Uterus (tissue), 4 donors: Measurements from ENCODE around the gene YLPM1. TPM values are rescaled to one million over a fixed set of nuclear protein-coding genes. Genes with fewer than 3 reads are reported as not detected.
"Not testable (repeated sequence)": the region's sequence is repeated elsewhere in the genome, so short reads cannot be mapped to it uniquely, and the experiment has no call there.

ENCODE experiments used
- DNase-seq, 2 donors: peaks; one replicate each; pipeline ENCODE4 v3.0.0-alpha.2; 2019 to 2020
- H3K27ac ChIP-seq, 2 donors: fragments of 200-600 bp; sonication (generic); 1 replicate in 1 of 2; 2 replicates in 1 of 2; pipeline ENCODE4 v1.5.1; 2016 to 2018
- H3K27me3 ChIP-seq, 2 donors: fragments of 200-600 bp; sonication (generic); one replicate each; pipeline ENCODE4 v1.5.1; 2018 to 2019; ENCODE audit warnings: control low read depth in 1 of 2
- H3K36me3 ChIP-seq, 2 donors: fragments of 200-600 bp; sonication (generic); one replicate each; pipeline ENCODE4 v1.5.1; 2019; ENCODE audit warnings: control low read depth in 1 of 2
- H3K4me1 ChIP-seq, 2 donors: fragments of 200-600 bp; sonication (generic); one replicate each; pipeline ENCODE4 v1.5.1; 2018 to 2019; ENCODE audit warnings: control low read depth in 1 of 2
- H3K4me3 ChIP-seq, 2 donors: fragments of 200-600 bp; sonication (generic); 1 replicate in 1 of 2; 2 replicates in 1 of 2; pipeline ENCODE4 v1.5.1; 2018 to 2019; ENCODE audit warnings: mild to moderate bottlenecking in 1 of 2
- H3K9me3 ChIP-seq, 2 donors: fragments of 200-600 bp; sonication (generic); one replicate each; pipeline ENCODE4 v1.5.1; 2019; ENCODE audit warnings: control low read depth in 1 of 2
- CTCF ChIP-seq, 4 experiments: fragments of 200-600 bp in 2 of 4; fragments of 450-650 bp in 2 of 4; sonication (generic) in 2 of 4; IDR thresholded peaks; one replicate each; pipeline ENCODE4 v1.5.1; 2016 to 2019; ENCODE audit warnings: antibody characterized with exemption in 4 of 4, mild to moderate bottlenecking in 2 of 4, moderate library complexity in 1 of 4
- POLR2A ChIP-seq, 2 donors: fragments of 450-650 bp; IDR thresholded peaks; one replicate each; pipeline ENCODE4 v1.6.1; 2016; ENCODE audit warnings: antibody characterized with exemption in 2 of 2, mild to moderate bottlenecking in 1 of 2, moderate library complexity in 1 of 2
- intact Hi-C: fragments of 100-400 bp; cut with DNase I; formaldehyde crosslinking; loops from one replicate; pipeline ENCODE4 v1.15.1; 2023; ENCODE audit warnings: low total_unique reads
- total RNA-seq, 4 donors: library from RNA; depleted of rRNA in 3 of 4; stranded (reverse); fragments of >200 nt in 3 of 4; gene quantifications; one replicate each; pipeline versions ENCODE4 v1.1.0 to v1.2.4, GENCODE V29; 2014 to 2023
- donor health status: DM: yes; HTN: yes; CAD: no.

The YLPM1 gene
- total RNA-seq, 4 donors from 2014 or later, result 8.8 to 118 (median 91.9) TPM

GRCh38 chr14:74754157-74754556 lies 9.0 kb upstream of the YLPM1 start:
- Histone ChIP-seq H3K4me3 (no peak overlapping the region), H3K9me3 (peaks cover 0 to 4% of the 10 kb centered on the region in 2 donors), H3K4me1 (no peaks in the 10 kb centered on the region), H3K27me3 (no peaks in the 10 kb centered on the region), H3K36me3 (no peaks in the 10 kb centered on the region), H3K27ac (no peak overlapping the region)
- TF ChIP-seq POLR2A (IDR thresholded peaks at IDR 0.05), result no peak
- TF ChIP-seq CTCF (IDR thresholded peaks at IDR 0.05), result no peak
- DNase-seq, result no peak
- intact Hi-C loops, result no loop called here

- Histone ChIP-seq H3K36me3 (no peaks in the 10 kb centered on the region), H3K27ac (no peak overlapping the region), H3K4me1 (no peaks in the 10 kb centered on the region), H3K4me3 (no peak overlapping the region), H3K27me3 (no peaks in the 10 kb centered on the region), H3K9me3 (peaks cover 0 to 4% of the 10 kb centered on the region in 2 donors)
- intact Hi-C loops, result no loop called here
- TF ChIP-seq CTCF (IDR thresholded peaks at IDR 0.05), result no peak
- TF ChIP-seq POLR2A (IDR thresholded peaks at IDR 0.05), result no peak
- DNase-seq, result no peak
Measured at GRCh38 chr14:74754899-74755298, 8.2 kb upstream of the YLPM1 start.

GRCh38 chr14:74756326-74756725 lies 6.8 kb upstream of the YLPM1 start:
- Histone ChIP-seq H3K9me3 (peaks cover 0 to 4% of the 10 kb centered on the region in 2 donors), H3K27me3 (no peaks in the 10 kb centered on the region), H3K4me3 (no peak overlapping the region), H3K4me1 (no peaks in the 10 kb centered on the region), H3K36me3 (no peaks in the 10 kb centered on the region), H3K27ac (no peak overlapping the region)
- no peak for TF ChIP-seq POLR2A (IDR thresholded peaks at IDR 0.05)
- no peak for TF ChIP-seq CTCF (IDR thresholded peaks at IDR 0.05)
- intact Hi-C loops, result no loop called here
- no peak for DNase-seq

- H3K4me1 ChIP-seq, H3K27me3 ChIP-seq, H3K9me3 ChIP-seq, intact Hi-C loops, H3K36me3 ChIP-seq, H3K27ac ChIP-seq, DNase-seq, H3K4me3 ChIP-seq: not testable (repeated sequence)
Measured at GRCh38 chr14:74758505-74758904, 4.6 kb upstream of the YLPM1 start.

- Histone ChIP-seq H3K27ac (peak overlapping the region; percentile 83 to 90), H3K36me3 (no peaks in the 10 kb centered on the region), H3K4me1 (peaks cover 0 to 4% of the 10 kb centered on the region in 2 donors), H3K27me3 (no peaks in the 10 kb centered on the region), H3K4me3 (peak overlapping the region; percentile 91 to 96), H3K9me3 (no peaks in the 10 kb centered on the region)
- TF ChIP-seq POLR2A (IDR thresholded peaks at IDR 0.05) (no peak), CTCF (IDR thresholded peaks at IDR 0.05) (no peak)
- intact Hi-C loops, result no loop called here
- DNase-seq, result peak; percentile 17 to 28
Measured at GRCh38 chr14:74763803-74764531, 851 bp downstream of the YLPM1 start.
